Duodenal mucosa (tissue), 2 donors: ENCODE data around the gene SLC1A6.
"Not testable (repeated sequence)": the region's sequence is repeated elsewhere in the genome, so short reads cannot be mapped to it uniquely, and the experiment has no call there.

Experiments used
- H3K27ac ChIP-seq: one replicate; pipeline ENCODE4 v1.7.0; 2013; ENCODE audit warnings: low read depth, low read length
- H3K27me3 ChIP-seq, 2 donors: one replicate each; pipeline ENCODE4 v1.7.0; 2013; ENCODE audit warnings: low read length in 2 of 2, control low read depth in 1 of 2; ENCODE audit not compliant: insufficient read depth in 2 of 2, control insufficient read depth in 1 of 2
- H3K36me3 ChIP-seq, 2 donors: one replicate each; pipeline ENCODE4 v1.7.0; 2013; ENCODE audit warnings: low read length in 2 of 2, control low read depth in 1 of 2; ENCODE audit not compliant: insufficient read depth in 2 of 2, control insufficient read depth in 1 of 2
- H3K4me1 ChIP-seq, 2 donors: one replicate each; pipeline ENCODE4 v1.7.0; 2013; ENCODE audit warnings: low read length in 2 of 2, control low read depth in 1 of 2; ENCODE audit not compliant: insufficient read depth in 2 of 2, control insufficient read depth in 1 of 2
- H3K4me3 ChIP-seq, 2 donors: one replicate each; pipeline ENCODE4 v1.7.0; 2013; ENCODE audit warnings: low read length in 2 of 2, low read depth in 1 of 2
- H3K9ac ChIP-seq, 2 donors: one replicate each; pipeline ENCODE4 v1.7.0; 2013; ENCODE audit warnings: low read length in 2 of 2, low read depth in 1 of 2
- H3K9me3 ChIP-seq, 2 donors: one replicate each; pipeline ENCODE4 v1.7.0; 2013; ENCODE audit warnings: low read length in 2 of 2, control low read depth in 1 of 2; ENCODE audit not compliant: control insufficient read depth in 1 of 2

The SLC1A6 gene

DNA sequence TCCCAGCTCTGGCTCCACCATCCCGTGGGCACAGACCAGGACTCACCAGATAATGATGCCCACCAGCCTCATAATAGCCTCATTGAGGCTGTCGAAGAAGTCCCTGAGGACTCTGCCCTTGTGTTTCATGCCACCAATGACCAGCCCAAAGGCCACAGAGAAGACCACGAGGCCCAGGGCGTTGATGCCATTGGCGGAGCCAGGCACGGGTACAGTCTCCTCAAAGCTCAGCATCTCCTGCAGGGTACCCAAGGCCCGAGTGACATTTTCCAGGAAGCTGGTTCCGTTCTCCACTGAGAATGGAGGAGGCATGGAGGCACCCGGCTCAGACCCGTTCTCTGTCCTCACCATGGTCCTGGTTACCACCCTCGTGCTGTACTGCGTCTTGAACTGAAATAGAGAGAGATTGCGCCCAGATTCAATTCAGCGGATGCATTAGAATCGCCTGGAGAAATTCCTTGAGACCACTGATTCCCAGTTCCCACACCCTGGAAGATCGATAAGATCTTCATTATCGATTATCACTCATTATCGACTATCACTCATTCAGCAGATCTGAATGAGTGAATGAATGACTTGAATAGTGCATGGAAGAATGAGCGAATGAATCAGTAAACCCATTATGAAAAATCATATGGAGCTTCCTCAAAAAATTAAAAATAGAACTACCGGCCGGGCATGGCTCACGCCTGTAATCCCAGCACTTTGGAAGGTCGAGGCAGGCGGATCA, 17.5 kb downstream of the SLC1A6 start:
- no peaks in the 10 kb centered on the region for H3K4me1 ChIP-seq
- no peaks in the 10 kb centered on the region for H3K36me3 ChIP-seq
- H3K27me3 ChIP-seq = no peaks in the 10 kb centered on the region
- H3K9ac ChIP-seq = no peak overlapping the region
- no peak overlapping the region for H3K27ac ChIP-seq
- no peak overlapping the region for H3K4me3 ChIP-seq
- peaks cover 19 to 29% of the 10 kb centered on the region in 2 donors for H3K9me3 ChIP-seq

DNA sequence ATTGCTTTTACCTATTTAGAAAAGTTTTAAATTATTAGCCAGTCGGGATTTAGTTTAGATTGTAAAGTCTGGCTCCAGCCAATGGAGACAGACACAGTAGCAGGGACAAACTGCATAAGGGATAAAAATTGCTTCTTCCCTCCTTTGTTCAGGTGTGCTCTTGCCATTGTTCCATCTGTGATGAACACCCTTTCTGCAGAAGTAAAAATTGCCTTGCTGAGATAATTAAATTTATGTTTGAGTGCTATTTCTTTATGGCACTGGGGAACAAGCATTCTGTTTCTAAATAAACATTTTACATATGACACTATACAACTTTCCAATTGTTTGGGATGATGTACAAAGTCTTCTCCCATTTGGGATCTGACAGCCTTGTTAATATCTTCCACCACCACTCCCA, 20.4 kb downstream of the SLC1A6 start:
- no peak overlapping the region for H3K27ac ChIP-seq
- H3K9ac ChIP-seq = no peak overlapping the region
- H3K36me3 ChIP-seq = no peaks in the 10 kb centered on the region
- H3K9me3 ChIP-seq = peaks cover 22 to 29% of the 10 kb centered on the region in 2 donors
- no peak overlapping the region for H3K4me3 ChIP-seq
- no peaks in the 10 kb centered on the region for H3K4me1 ChIP-seq
- H3K27me3 ChIP-seq = peaks cover 0 to 2% of the 10 kb centered on the region in 2 donors

DNA sequence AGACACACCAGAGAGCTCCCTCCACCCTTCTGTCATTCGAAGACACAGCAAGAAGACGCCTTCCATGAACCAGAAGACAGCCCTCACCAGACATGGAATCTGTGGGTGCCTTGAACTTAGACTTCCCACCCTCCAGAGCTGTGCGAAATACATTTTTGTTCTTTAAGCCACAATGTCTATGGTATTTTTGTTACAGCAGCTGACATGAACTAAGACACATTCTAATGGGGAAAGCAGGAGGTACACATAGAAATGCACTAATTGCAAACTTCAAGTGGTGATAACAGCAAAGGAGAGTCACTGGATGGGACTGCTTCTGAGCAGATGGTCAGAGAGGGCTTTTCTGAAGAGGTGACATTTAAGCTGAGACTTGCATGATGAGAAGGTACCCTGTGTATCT, 22.2 kb downstream of the SLC1A6 start:
- Histone ChIP-seq H3K4me3 (no peak overlapping the region), H3K27ac (no peak overlapping the region), H3K9ac (no peak overlapping the region), H3K27me3 (peaks cover 0 to 4% of the 10 kb centered on the region in 2 donors), H3K9me3 (peaks cover 22 to 29% of the 10 kb centered on the region in 2 donors), H3K4me1 (no peaks in the 10 kb centered on the region), H3K36me3 (no peaks in the 10 kb centered on the region)

DNA sequence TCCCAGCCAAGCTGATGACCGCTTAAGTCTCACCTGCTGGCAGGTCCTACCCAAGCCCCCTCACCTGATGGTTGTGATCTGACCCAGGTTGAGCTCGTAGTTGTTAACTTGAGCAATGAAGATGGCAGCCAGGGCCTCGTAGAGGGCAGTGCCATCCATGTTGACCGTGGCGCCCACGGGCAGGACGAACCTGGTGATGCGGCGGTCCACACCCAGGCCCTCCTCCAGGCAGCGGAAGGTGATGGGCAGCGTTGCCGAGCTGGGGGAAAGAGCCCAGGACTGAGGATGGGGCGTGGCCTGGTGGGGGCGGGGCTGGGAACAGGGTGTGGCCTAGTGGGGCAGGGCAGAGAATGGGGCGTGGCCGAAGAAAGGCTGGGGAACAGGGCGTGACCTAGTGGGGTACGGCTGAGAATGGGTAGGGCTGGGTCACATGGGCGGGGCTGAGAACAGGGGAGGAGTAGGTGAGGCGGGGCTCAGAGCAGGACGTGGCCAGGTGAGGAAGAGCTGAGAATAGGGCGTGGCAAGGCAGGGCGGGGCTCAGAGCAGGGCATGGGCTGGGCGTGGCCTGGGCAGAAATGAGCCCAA, 25.5 kb downstream of the SLC1A6 start:
- no peak overlapping the region for H3K9ac ChIP-seq
- H3K27me3 ChIP-seq = peaks cover 0 to 4% of the 10 kb centered on the region in 2 donors
- H3K27ac ChIP-seq = no peak overlapping the region
- no peaks in the 10 kb centered on the region for H3K4me1 ChIP-seq
- H3K4me3 ChIP-seq = no peak overlapping the region
- H3K9me3 ChIP-seq = peaks cover 9 to 12% of the 10 kb centered on the region in 2 donors
- no peaks in the 10 kb centered on the region for H3K36me3 ChIP-seq

DNA sequence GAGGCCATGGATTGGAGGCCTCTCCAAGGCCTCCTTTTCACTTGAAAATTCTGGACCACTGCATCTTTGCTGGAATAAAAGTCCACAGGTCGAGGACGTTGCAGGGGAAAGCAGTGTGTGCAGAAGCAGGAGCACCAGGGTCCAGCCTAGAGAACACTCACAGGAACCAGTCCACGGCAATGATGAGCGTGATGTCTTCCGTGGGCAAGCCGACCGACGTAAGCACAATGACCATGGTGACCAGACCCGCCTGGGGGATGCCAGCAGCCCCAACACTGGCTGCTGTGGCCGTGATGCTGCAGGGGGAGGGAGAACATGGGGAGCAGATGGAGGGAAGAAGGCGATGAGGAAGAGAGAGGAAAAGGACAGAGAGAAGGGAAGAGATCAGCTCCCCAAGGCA, 26.9 kb downstream of the SLC1A6 start:
- H3K4me3 ChIP-seq = no peak overlapping the region
- H3K9ac ChIP-seq = no peak overlapping the region
- no peaks in the 10 kb centered on the region for H3K36me3 ChIP-seq
- peaks cover 7 to 8% of the 10 kb centered on the region in 2 donors for H3K9me3 ChIP-seq
- H3K27ac ChIP-seq = no peak overlapping the region
- no peaks in the 10 kb centered on the region for H3K4me1 ChIP-seq
- peaks cover 0 to 4% of the 10 kb centered on the region in 2 donors for H3K27me3 ChIP-seq

DNA sequence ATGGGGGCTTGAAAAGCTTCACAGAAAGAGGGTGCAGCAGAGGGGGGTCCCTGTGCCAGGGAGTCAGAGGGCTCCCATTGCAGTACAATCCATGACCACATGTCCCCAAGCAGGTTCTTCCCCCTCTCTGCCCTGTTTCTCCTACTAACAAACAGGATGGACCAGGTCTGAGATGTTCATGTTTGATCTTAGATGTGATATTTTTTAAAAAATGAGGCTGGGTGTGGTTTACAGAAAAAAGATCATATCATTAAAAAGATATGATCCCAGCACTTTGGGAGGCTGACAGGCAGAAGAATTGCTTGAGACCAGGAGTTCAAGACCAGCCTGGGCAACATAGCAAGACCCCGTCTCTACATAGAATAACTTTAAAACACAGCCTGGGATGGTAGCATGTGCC, 29.2 kb downstream of the SLC1A6 start:
- Histone ChIP-seq H3K4me1 (no peaks in the 10 kb centered on the region), H3K4me3 (no peak overlapping the region), H3K9ac (no peak overlapping the region), H3K36me3 (no peaks in the 10 kb centered on the region), H3K9me3 (peaks cover 0 to 2% of the 10 kb centered on the region in 2 donors), H3K27me3 (peaks cover 0 to 4% of the 10 kb centered on the region in 2 donors), H3K27ac (no peak overlapping the region)

DNA sequence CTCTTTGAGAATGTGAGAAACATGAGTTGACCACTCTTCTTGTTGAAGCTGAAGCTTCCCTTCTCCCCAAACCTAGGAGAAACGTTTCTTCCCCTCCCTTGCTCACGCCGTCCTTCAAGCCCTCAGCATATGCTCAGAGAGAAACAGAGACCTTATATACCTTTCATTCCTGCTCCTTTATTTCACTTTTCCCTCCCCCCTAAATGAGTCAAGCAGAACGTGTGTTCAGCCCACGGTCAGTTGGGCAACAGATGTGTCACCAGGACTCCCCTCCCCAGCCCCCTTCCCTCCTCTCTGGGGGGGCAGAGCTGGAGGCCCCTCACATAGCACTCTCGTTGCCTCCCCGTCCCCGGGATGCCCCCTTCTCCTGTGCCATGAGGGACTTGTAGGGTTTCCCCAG, 29.8 kb downstream of the SLC1A6 start:
- Histone ChIP-seq H3K9ac (no peak overlapping the region), H3K9me3 (peaks cover 0 to 2% of the 10 kb centered on the region in 2 donors), H3K27me3 (peaks cover 0 to 4% of the 10 kb centered on the region in 2 donors), H3K36me3 (no peaks in the 10 kb centered on the region), H3K4me3 (no peak overlapping the region), H3K27ac (no peak overlapping the region), H3K4me1 (no peaks in the 10 kb centered on the region)

DNA sequence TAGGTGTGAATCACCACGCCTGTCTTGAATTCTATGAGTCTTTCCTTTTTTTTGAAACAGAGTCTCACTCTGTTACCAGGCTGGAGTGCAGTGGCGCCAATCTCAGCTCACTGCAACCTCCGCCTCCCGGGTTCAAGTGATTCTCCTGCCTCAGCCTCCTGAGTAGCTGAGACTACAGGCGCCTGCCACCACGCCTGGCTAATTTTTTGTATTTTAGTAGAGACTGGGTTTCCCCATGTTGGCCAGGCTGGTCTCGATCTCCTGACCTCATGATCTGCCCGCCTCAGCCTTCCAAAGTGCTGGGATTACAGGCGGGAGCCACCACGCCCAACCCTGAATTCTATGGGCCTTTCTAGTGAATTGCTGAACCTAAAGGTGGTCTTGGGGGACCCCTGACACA, 30.3 kb downstream of the SLC1A6 start:
- H3K36me3 ChIP-seq, H3K9me3 ChIP-seq, H3K4me3 ChIP-seq, H3K27ac ChIP-seq, H3K9ac ChIP-seq, H3K4me1 ChIP-seq, H3K27me3 ChIP-seq: not testable (repeated sequence)

DNA sequence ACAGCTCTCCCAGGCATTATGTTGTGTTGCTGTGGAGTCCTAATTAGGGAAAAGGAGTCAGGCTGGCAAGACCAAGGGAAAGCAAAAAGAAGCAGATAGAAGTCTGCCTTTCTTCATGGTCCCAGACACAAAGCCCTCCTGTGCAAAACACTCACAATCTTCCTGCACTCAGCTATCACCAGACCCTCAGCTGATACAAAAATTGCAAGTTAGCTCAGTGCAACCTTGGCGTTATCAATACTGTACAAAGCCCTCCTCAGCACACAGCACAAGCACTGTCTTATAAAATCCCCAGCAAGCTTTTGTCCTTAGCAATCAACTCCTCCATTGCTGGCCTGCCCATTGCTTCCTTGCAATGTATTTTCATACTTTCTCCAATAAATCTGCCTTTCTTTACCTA, 35.2 kb downstream of the SLC1A6 start:
- Histone ChIP-seq H3K36me3 (no peaks in the 10 kb centered on the region), H3K27ac (no peak overlapping the region), H3K9me3 (no peaks in the 10 kb centered on the region), H3K4me1 (no peaks in the 10 kb centered on the region), H3K9ac (no peak overlapping the region), H3K27me3 (no peaks in the 10 kb centered on the region), H3K4me3 (no peak overlapping the region)

DNA sequence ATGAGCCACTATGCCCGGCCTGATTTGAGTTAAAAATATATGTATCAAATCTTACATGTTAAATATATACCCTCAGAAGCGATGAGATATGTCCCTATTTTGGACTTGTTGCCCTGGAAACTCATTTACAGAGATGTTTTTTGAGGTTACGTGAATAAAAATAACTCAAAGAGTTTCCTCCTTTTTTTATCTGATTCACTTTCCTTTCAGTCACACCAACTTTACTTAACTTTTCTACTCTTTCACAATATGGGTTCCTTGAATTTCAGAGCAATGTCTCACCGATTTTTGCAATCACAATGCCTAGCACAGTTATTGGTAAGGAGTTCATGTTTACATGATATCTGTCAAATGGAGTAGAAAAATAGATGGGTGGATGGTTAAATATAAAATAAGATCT, 36.1 kb downstream of the SLC1A6 start:
- H3K27me3 ChIP-seq = no peaks in the 10 kb centered on the region
- no peak overlapping the region for H3K4me3 ChIP-seq
- no peak overlapping the region for H3K27ac ChIP-seq
- no peaks in the 10 kb centered on the region for H3K36me3 ChIP-seq
- H3K9me3 ChIP-seq = no peaks in the 10 kb centered on the region
- no peaks in the 10 kb centered on the region for H3K4me1 ChIP-seq
- H3K9ac ChIP-seq = no peak overlapping the region
